ENCODE measurements around the gene IL36A.
A peak's percentile ranks its signal among the peaks of the same experiment; 100 is the strongest.

Gene IL36A, protein sequence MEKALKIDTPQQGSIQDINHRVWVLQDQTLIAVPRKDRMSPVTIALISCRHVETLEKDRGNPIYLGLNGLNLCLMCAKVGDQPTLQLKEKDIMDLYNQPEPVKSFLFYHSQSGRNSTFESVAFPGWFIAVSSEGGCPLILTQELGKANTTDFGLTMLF

DNA sequence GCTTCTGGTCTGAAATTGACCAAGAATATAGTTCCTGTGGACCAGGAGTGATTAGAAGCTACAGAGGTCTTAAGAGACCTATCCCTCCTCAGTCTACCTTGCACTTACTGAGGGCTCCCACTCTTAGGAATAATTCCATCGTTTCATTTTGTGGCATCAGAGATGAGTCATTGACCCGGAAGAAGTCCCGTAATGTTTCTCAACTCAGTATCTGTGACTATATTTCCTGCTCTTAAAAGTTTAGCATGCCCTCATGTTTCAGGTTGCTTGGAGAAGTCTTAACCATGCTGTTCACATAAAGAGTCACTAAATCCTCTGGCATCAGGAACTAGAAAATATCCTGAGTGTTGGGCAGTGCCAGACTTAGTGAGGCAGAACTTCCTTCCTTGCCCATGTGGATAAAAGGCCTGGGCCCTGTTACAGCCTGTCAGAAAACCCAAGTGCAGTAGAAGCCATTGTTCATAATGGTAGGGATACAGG lies at the start of gene IL36A:
Gene IL36A, plus strand, starts transcription at position 430 of the 480 bp plus-strand sequence. CDS start 413 bp downstream, outside the sequence.
- DNase-seq = no peak

DNA sequence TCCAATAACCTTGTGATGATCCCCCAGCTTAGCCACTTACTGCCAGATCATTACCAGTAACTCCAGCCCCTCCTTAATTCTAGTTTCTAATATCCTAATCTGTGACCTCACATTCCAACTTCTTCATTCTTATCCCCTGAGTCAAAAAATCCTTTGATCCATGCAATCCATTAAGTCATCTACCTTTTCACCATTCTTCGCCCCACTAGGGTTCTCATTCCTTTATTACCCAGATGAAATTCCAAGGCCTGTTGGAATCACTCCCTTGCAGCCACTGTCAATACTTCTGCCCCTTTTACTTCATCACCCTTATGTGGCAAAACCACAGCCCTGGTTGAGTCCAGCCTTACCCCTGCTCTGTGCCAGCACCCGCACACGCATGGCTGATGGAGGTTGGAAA lies 47.7 kb upstream of the IL36A start:
- DNase-seq = no peak

DNA sequence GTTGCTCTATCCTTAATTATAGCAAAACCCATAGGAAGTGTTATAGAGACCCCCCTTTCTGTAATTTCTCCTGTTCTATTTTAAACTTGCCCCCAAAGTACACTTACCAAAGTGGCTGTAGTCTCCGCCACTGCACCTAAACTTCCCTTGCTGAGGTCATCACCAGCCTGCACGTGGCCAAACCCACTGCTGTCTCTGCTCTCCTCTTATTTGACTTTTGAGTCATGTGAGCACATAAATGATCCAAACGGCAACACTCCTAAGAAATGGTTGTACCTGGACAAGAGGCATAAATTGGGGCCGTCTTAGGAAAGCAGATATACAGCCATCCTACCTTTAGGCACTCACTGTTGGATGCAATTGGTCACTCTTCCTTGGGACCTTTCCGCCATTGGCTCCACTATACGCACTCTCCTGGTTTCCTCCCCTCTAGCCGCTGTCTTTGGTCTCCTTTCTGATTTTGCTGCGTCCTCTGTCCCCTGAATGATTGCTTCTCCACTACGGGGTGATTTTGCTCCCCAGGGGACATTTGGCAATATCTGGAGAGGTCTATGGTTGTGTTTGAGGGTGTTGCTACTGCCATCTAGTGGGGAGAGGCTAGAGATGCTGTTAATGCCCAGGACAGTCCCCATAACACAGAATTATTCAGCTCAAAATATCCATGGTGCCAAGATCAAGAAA lies 46.7 kb upstream of the IL36A start:
- DNase-seq = peak; percentile 31

DNA sequence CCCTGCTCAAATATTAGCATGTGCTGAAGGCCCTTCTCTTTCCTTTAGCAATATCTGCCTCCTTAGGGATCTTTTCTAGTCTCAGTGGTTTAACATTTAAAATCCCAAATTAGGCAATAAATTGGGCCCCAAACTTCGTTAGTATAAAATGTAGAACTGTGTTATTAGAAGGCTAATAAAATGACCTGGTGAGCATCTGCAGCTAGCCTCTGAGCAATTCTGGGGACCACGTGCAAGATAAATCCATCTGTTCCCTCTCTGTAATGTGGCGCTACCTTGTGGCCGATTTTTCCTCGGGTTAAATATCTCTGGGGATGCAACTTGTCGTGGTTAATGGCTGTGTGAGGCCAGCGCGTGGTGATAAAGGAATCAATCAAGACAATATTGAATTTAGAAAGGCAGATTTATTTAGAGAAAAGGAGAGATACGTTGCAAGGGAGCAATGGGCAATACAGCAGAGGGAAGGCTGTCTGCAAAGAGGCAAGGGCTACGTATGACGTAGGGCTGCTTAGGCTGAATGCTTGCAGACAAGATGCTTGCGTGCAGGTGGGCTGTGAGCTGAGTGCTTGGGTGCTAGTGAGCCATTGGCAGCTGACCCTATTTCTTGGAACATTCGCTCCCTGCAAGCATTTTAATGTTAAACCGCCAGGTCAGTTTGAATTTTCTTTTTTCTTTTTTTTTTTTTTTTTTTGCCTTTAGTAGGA lies 46.0 kb upstream of the IL36A start:
- DNase-seq = no peak

DNA sequence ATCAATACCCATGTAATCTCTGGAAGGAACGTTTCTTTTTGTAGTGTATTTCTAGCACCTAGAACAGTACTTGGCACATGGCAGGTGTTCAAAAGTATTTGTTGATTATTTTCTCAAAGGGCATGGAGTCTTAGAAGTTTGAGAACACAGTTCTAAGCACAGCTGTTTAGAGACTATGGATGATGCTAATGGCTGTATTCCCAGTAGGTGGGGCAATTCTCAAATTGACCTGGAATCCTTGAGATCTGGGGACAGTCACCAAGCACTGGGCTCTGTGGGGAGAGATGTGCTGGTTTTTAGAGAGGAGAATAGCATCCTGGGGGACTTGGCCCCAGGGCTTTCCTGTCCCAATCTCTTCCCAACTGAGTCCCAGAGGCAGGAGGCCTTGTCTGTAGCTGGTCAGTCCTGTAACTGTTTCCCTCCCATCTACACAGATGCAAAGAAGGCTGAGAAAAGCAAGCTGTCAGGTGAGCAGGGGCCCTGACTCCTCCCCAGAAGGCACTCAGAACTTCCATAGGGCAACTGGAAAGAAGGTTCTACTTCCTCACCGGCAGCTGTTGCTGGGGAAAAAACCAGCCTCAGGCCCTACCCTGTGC lies 44.9 kb upstream of the IL36A start:
- no peak for DNase-seq

DNA sequence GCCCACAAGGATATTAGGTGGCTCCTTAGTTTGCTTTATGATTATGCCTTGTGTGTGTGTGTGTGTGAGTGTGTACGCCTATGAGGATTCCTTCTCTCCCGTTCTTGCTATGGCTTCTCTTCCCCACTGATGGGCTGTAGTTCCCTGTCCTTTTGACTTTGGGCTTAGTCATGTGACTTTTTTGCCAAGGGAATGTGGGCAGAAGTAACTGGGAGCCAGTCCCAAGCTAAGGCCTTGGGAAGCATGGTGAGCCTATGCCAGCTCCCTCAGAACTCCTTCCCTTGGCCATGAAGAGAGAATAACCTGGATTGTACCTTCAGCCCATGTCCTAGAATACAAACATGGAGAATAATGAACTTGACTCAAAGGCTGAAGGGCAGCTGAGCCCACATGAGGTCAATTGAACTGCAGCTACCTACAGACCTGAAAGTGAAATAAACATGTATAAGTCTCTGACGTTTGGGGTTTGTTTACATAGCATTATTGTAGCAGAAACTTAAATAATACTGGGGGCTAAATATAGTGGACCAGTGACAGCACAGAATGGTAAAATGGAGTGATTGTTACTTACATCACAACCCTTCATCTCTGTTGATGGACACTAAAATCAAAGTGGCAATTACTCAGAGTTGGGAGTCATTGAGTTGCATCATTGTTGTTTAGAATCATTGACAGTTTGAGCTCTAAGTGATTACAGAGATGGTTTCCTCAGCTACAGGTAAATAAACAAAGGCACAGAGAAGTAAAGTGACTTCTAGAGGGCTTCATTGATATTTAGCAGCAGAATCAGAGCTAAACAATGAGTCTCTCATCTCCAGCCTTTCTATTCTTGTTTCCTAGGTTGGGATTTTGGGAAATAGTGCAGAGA lies 42.7 kb upstream of the IL36A start:
- DNase-seq = no peak

DNA sequence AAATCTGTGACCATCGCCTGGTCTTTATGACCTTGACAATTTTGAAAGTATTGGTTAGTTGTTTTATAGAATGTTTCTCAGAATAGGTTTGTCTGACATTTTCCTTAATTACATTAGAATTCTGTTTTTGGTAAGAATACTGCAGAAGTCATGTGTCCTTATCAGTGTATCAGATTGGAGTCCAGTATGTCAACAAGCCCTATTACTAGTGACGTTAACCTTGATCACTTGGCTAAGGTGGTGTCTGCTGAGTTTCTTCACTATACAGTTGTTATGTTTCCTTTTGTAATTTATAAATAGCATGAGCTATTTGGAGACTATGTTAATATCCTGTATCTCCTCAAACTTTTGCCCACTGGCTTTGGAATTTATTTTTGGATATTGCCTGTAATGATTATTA lies 38.2 kb upstream of the IL36A start:
- no peak for DNase-seq

DNA sequence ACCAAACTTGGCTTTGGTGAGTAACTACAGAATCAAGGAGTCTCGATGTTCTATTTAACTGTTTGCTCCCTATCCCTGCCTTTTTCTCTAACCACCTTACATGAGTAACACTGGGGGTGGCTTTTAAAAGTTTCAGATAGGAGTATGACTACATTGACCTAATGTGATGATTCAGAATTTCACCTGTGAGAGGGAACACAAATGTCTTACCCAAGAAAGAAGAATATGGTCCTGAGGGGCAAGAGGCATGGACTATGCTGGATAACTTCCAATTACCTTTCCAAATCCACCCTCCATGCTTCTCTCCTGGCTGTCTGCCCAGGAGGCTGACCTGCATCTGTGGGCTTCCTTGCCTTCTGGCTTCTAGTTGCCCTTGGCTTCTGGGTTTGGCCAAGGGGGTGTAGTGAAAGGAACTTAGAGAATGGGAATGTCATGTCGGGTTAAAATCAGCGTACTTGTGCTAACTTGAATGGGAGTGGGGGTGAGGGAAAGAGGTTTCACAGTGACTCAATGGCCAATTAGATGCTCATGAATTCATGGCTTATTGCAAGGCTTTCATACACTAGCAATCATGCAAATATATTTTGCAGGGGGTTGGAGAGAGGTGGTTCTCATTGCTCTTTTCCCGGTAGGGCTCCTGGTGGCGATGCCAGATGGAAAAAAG lies 32.7 kb upstream of the IL36A start:
- no peak for DNase-seq

DNA sequence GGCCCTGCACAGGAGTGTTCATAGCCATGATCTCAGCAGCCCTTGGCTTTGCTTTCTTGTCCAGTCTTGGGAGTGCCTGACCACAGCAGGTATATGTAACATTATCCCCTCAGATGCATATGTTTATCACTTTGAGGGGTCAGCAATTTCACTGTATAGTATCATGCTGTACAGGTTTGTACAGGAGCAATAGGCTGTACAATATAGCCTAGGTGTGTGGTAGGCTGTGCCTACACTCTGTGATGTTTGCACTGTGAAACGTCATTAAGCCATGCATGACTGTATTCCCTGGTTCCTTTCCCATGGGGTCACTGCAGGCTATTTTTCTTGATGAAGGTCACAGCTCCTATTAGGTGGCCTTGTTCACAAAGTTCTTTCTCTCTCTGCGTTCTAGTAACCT lies 32.1 kb upstream of the IL36A start:
- DNase-seq = no peak

DNA sequence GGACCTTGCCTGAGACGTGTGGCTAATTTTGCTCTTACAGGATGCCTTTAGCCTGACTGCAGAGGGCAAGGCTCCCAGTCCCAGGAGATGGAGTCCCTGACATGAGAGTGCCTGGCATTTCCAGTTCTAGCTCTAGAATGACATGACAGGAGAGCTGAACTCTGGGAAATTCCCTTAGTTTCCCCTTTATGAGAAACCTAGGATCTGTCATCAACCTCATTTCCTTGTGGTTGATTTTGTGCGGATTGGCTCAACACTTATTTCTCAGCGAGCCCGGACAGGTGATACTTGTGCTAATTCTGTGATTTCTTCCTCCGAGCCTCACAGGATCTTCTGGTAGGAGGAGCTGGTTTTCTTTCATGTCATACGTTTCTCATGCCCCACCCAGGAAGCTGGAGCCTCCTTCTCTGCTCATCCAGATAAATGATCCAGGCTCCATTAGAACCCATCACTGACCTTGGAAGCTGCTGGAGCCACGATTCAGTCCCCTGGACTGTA lies 27.7 kb upstream of the IL36A start, which contains the start of gene IL36G:
Gene IL36G, plus strand, starts transcription at position 448 of the 498 bp plus-strand sequence. CDS start 633 bp downstream, outside the sequence.
- DNase-seq = no peak

DNA sequence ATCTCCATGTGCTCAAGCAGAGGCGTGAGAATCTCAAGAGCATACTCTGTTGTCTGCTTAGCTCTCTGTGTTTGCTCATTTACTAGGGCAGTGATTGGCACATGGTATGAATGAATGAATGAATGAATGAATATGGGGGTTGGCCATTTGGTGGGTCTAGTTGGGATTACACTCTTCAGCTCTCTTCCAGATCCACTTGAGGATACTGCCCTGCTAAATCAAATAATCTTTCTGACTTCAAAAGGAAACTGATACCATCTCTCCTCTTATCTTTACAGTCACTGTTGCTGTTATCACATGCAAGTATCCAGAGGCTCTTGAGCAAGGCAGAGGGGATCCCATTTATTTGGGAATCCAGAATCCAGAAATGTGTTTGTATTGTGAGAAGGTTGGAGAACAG lies 25.5 kb upstream of the IL36A start:
- no peak for DNase-seq

DNA sequence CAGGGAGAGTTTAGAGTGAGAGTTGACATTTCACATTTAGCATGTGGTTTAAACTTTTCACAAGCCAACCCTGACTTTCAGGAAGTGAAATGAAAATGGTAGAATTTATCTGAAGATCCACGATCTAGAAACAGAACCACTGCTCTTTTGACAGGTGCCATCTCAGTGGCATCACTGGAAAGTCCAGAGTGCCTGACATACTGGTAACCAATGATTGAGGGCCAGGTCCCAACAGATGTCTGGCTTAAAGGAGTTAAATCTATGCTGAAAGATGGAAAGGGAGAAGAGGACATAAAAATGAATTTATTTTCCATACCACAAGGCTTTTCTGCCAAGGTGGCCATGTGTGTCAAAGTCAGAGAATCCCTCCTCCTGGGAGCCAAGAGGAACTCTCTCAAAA lies 24.7 kb upstream of the IL36A start:
- DNase-seq = no peak

DNA sequence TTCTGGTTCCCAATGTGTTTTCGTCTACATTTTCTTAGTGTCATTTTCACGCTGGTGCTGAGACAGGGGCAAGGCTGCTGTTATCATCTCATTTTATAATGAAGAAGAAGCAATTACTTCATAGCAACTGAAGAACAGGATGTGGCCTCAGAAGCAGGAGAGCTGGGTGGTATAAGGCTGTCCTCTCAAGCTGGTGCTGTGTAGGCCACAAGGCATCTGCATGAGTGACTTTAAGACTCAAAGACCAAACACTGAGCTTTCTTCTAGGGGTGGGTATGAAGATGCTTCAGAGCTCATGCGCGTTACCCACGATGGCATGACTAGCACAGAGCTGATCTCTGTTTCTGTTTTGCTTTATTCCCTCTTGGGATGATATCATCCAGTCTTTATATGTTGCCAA lies 20.2 kb upstream of the IL36A start:
- DNase-seq = no peak

DNA sequence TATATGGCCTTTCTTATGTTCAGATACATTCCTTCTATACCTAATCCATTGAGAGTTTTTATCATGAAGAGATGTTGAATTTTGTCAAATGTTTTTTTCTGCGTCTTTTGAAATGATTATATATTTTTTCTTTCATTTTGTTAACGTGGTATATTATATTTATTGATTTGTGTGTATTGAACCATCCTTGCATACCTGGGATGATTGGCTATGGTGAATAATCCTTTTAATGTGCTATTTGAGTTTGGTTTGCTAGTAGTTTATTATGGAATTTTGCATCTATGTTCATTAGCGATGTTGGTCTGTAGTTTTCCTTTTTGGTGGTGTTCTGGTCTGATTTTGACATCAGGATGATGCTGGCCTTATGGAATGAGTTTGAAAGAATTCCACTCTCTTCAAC lies 15.6 kb upstream of the IL36A start:
- no peak for DNase-seq

DNA sequence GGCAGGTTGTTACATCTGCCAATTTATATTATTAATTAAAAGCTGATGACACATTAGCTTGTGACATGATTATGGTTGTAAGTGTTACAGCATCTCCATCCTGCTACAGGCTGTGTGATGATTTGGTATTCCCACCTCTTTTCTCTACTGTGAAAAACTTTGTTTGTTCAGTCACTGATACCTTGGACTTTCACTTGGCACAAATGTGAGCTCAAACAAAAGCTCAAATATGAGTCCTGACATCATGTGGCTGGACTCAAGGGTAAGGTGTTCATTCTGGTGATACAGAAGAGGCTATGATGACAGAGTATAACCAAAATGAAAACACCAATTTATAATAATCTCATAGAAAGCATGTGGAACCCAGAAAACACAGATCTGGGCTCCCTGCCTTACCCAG lies 11.4 kb upstream of the IL36A start:
- DNase-seq = no peak

DNA sequence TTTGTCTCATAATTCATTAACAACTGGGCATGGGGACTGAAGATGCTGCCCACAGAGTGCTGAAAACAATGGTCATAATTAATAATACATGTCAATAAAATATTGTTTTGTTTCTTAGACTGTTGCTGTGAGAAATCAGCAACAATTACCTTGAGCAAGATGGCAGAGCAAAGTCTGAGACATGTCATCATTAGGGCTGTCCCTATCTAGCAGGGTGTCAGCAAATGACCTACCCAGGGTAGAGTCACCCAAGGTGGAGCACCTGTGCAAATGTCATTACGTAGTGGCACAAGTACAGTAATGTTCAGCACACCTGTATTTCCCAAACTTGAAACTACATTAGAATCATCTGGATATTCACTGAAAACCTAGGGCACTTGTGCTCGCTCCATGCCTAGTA lies 10.6 kb upstream of the IL36A start:
- DNase-seq = no peak

DNA sequence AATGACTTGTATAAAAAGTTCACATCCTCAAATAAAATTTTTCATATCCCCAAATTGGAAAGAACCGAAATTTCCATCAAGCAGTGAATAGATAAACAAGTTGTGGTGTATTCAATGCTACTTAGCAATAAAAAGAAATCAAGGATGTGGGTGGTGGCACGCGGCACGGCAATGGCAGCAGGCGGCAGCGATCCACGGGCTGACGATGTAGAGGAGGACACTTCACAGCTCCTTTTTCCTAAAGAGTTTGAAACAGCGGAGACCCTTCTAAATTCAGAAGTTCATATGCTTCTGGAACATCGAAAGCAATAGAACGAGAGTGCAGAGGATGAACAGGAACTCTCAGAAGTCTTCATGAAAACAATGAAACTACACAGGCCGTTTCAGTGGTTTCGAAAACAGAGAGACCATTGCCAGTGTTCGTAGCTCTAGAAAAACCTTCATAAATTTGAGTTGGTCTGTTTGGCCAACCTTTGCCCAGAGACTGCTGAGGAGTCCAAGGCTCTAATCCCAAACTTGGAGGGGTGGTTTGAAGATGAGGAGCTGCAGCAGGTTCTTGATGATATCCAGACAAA lies 9.8 kb upstream of the IL36A start:
- no peak for DNase-seq

DNA sequence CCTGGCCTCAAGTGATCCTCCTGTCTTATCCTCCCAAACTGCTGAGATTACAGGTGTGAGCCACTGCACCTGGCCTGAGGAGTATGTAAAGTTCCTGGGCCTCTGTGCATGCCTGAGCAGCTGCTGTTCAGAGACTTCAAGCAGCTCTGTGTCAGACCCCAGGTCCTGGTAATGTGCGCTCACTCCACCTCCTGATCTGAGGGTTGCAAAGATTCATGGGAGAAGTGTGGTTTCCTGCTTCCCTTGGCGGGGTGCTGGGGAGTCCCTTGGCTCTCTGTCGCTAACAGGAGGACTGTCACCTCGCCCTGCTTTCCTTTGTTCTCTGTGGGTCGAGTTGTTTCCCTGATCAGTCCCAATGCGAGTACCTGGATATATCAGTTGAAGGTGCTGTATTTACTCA lies 8.6 kb upstream of the IL36A start:
- no peak for DNase-seq

DNA sequence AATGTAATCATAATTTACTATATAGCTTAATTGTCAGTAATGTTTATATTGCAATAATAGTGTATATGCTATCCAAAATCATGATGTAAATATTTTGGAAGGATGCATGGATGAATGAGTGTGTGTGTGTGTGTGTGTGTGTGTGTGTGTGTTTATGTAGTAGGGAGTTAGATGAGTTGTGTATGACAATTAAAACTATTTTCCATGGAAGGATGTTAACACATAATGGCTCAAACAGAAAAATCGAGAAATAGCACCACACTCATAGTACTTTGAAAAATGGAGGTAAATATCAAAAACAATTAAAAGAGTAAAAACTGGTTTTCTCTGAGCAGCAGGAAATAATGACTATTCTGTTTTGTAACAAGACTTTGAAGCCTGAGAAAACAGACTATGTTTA lies 8.1 kb upstream of the IL36A start:
- DNase-seq = no peak

DNA sequence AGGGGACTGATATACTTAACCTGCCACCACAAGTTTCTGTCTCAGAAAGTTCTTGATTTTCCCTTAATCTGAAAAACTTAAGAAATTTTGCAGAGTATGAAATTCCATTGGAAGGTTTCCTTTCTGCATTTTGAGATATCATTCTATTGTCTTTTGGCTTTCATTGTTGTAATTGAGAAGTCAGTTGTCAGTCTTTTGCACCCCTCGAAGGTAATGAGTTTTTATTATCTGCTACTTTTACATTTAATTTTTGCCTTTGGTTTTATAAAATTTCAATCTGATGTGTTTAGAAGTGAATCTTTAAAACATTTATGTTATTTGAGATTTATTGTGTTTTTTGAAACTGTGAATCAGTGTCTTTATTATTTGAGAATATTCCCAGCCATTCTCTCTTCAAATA lies 4.8 kb upstream of the IL36A start:
- DNase-seq = no peak

DNA sequence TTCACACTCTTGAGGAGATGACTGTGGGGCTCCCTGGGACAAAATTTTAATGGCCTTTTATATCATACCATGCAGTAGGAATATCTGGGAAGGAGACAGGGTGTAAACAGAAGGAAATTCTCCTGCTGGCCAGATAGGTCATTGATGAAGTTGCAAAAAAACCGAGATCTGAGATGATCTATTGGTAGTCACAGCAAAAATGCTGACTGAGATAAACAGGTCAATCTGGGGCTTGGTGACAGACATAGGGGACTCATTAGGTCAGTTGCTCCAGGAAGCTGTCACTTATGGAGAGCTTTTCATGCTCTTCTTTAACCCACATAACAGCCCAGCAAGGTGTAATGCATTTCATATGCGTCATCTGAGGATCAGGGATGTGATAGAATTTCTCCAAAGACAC lies 2.6 kb upstream of the IL36A start:
- DNase-seq = no peak

DNA sequence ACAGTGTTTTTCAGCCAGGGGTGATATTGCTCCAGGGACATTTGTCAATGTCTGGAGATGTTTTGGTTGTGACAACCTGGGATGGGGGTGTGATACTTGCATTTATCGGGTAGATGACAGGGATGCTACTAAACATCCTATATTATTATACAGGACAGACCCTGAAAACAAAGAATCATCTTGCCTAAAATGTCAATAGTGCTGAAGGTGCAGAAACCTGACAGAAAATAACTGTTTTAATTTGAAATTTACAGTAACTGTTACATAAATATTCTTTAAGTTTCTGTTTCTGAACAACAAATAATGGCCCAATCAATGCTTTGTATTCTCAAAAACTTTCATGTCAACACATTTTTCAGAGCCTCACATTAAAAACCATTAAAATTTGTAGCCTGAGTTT lies 2.0 kb downstream of the IL36A start:
- DNase-seq = no peak
